ENCODE results near the gene CCDC63.
"Not testable (repeated sequence)": the region's sequence is repeated elsewhere in the genome, so short reads cannot be mapped to it uniquely, and the experiment has no call there.

CCDC63 gene

DNA sequence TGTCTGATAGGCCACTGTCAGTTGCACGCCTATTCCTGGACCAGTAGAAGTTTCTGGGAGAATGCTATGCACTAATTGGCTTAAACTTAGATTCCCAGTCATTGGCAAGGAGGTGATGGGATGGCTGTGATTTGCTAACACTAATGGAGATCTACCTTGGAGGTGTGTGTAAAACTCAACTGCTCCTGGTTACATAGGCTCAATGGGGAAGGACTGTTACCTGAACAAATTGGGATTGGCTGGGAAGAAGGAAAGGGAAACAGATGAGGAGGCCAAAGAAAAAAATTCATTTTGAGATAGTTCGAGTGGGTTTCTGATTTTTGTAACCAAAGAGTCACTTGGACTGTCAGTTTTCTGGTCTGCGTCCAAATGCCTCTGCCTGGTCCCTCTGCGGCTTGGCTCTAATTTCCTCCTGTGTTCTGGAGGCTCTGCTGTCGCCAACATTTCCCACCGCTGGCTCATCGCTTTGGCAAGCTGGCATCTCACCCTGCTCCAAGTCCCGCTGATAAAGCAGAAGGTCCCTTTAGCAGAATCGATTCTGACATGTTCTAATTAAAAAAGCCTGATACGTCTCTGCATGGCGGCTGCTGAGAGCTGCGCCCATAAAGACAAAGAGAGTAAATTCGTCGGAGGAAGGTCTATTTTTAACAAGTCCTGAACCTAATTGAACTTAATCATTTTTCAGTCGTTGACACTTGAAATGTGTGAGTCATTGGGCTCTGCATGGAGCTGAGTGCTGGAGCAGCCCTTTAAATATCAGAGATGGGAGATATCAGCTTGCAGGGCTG, 2.0 kb upstream of the CCDC63 start:
- no peak for DNase-seq (ENCODE audit: low read depth)

DNA sequence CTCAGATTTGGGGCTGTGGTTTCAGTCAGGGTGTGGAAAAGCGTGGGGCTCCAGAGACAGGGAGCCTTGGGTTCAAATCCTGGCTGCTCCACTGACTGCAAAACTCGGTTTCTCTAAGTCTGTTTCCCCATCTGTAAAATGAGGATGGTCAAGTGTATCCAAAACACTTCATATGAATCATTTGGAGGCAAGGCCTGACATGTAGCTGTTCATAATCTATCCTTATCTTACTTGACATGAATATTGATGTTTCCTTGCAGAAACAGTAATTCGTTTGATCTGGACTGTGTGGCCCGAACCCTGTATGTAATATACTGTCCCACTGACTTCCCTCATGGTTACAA, 1.5 kb upstream of the CCDC63 start:
- no peak for DNase-seq (ENCODE audit: low read depth)

DNA sequence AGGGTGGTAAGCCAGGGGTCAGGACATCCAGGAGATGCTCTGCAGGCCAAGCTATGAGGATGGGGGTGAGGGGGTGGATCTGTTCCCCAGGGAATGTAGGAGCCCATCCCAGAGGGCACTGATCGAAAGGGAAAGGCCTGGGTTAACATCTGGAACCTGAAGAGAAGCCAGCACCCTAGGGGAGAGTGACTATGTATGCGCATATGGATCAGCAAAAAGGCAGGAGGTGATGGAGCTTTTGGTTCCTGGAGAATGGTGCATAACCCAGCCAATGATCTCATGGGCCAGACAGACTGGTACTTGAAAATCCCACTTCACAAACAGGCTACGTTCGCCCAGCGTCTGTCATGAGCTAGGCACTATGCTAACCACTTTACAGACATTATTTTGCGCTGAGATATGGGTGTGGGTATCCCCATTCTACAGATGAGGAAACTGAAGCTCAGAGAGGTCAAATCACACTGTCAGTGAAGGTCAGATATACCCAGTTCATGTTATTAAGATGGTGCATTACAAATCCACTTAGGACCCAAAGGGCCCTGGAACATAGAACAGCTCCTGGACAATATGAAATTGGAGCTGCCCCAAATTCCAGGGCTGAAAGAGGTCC, 1.6 kb downstream of the CCDC63 start:
- DNase-seq (ENCODE audit: low read depth), result no peak

DNA sequence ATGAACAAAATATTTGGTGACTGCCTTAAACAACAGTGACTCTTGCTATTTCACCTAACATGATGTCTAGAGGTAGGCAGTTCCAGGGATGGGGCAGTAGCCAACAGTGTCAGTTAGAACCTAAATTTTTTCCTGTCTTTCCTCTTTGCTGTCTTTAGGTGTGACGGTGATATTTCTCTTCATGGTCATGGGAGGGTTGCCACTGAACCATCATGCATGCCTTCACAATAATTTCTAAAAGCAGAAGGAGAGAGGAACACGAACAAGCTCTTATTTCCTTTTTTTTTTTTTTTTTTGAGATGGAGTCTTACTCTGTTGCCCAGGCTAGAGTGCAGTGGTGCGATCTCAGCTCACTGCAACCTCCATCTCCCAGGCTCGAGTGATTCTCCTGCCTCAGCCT, 2.4 kb downstream of the CCDC63 start:
- DNase-seq (ENCODE audit: low read depth), result no peak

DNA sequence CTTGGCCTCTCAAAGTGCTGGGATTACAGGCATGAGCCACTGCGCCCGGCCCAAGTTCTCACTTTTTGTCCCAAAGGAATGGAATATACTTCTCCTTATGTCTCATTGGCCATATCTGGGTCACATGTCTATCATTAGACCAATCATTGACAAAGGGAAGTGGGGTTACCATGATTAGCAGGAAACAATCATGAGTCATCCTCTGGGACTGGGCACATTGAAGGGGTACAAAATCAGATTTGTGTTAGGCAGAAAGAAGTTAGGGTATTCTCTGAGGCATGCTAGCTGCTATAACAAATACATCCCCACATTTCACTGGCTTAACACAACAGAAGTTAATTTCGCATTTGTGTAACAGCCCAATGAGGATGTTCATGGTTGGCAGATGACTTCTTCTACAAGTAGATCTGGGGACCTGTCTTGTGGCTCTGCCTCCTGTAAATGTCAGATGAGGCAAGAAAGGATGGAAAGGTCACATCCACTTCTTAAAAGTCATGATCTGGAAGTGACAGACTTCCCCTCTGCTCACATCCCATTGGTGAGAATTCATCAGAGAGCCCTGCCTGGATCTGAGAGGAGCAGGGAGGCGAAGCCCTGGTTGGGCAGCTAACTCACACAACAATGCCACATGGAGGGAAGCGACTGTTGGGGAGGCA, 3.1 kb downstream of the CCDC63 start:
- no peak for DNase-seq (ENCODE audit: low read depth)

DNA sequence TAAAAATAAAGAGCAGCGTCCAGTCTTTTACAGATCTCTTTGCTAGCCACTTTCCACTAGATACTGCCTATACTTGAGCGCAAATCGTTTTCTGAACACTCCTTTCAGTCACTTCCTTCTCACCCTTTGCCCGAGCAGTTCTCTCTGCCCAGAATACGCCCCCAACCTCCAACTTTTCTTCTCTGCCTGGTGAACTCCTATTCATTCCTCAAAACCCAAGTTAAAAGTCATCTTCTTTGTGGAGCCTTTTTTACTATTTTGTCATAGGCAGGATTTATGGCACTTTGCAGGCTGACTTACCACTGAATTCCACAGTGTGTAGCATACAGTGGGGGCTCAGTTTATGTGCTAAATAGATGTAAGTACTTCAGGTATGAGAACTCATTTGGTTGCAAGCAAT, 4.0 kb downstream of the CCDC63 start:
- no peak for DNase-seq (ENCODE audit: low read depth)

DNA sequence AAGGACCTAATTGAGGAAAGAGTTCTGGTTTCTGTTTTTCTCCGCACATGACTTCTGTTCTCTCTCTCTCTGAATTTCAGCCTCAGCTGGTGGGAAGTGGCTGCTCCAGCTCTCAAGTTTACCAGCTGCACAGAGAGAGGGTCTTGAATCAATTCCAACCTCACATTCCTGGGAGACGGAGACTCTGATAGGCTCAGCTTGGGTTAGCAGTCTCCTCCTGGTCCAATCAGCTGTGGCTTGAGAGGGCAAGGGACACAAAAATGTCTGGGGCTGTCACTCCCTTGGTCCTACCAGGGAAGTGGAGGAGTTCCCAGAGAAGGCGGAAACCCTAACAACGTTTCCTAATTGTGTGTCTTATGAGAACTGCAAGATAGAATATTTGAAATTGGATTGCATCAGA, 7.0 kb downstream of the CCDC63 start:
- no peak for DNase-seq (ENCODE audit: low read depth)

DNA sequence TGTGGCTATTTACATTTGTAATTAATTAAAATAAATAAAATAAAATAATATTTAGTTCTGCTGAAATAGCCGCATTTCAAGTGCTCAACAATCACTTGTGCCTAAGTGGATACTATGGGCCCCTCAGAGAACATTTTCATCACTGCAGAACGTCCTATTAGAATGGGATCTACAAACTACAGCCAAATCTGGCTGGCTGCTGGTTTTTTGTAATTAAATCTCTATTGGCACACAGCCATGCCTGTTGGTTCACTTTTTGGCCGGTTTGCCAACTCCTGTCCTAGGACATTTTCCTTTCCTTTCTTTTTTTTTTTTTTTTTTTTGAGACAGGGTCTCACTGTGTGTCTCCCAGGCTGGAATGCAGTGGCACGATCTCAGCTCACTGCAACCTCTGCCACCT, 9.8 kb downstream of the CCDC63 start:
- no peak for DNase-seq (ENCODE audit: low read depth)

DNA sequence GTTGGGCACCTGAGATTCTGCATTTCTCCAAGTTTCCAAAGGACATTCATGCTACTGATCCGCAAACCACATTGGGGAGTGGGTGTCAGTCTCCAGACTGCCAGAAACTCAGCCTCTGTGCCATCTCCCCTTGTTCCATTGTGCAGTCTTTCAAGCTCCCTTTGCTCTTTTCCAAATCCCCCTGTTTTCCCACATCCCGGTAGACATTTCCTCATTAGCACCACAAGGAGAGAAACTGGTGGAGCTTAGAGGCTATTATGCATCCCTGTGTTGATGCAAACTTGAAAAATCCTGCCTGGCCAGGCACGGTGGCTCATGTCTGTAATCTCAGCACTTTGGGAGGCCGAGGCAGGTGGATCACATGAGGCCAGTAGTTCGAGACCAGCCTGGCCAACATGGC, 10.7 kb downstream of the CCDC63 start:
- DNase-seq (ENCODE audit: low read depth), result no peak

DNA sequence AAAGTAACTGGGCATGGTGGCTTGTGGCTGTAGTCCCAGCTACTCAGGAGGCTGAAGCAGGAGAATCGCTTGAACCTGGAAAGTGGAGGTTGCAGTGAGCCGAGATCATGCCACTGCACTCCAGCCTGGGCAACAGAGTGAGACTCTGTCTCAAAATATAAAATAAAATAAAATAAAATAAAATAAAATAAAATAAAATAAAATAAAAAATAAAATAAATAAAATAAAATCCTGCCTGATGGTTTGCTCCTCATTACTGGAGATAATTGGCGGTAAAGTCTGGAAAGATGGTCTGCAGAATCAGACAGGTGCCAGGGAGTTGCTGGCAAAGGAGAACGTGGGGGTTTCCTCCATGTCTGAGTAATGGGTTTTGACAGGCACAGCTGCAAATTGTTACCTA, 11.2 kb downstream of the CCDC63 start:
- DNase-seq (ENCODE audit: low read depth), result not testable (repeated sequence)

DNA sequence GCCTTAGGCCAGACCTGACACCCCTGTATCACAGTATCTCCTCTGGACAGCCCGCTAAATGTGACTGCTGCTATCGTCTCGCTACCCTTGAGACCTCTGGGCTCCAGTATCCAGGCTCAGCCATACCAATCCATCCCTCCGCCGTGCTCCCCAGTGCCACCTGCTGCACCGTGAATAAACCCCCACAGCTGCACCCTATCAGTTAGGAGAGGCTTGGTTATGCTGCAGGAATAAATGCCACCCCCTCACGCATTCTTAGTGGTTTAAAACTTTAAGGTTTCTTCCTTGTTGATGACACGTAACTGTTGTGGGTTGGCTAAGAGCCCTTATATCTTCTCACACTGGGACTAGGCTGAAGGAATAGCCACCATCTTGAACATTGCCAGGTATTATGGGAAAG, 12.1 kb downstream of the CCDC63 start:
- no peak for DNase-seq (ENCODE audit: low read depth)

DNA sequence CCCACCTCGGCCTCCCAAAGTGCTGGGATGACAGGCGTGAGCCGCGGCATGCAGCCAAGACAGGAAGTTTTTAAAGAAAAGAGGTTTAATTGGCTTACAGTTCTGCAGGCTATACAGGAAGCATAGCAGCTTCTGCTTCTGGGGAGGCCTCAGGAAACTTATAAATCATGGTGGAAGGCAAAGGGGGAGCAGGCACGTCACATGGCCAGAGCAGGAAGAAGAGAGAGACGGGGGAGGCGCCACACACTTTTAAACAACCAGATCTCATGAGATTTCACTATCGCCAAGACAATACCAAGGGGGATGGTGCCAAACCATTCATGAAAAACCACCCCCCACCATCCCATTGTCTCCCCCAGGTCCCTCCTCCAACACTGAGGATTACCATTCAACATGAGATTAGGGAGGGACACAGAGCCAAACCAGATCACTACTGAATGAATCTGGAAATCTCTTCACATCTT, 14.1 kb downstream of the CCDC63 start:
- no peak for DNase-seq (ENCODE audit: low read depth)

DNA sequence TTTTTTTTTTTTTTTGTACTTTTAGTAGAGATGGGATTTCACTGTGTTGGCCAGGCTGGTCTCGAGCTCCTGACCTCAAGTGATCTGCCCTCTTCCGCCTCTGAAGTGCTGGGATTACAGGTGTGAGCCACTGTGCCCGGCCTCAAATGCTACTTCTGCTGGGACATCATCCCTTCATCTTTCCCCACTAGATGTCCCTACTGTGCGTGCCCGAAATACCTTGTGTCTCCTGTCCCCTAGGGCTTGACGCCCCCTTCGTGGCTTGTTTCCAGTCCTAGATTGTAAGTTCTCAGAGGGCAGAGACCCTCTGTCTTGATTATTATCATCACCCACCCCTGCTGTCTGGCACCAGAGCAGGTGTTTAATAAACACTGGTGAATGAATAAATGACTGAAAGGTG, 14.9 kb downstream of the CCDC63 start:
- DNase-seq (ENCODE audit: low read depth), result no peak

DNA sequence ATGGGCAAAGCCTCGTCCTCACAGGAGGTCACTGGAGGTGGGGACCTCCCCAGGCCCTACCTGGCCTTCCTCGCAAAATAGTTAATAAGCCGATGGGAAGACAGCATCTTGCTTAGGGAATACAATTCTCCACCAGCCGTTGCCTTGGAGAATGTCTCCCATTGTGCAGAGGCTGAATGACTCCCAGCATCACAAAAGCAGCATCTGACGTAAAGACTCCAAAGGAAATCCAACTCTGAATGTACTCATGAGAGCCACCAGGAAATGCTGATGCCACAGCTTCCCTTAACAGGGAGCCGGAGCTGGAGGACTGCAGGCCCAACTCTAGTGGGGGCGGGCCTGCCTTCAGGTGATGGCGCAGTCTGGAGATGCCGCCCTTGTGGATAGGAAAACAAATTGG, 15.5 kb downstream of the CCDC63 start:
- DNase-seq (ENCODE audit: low read depth), result no peak

DNA sequence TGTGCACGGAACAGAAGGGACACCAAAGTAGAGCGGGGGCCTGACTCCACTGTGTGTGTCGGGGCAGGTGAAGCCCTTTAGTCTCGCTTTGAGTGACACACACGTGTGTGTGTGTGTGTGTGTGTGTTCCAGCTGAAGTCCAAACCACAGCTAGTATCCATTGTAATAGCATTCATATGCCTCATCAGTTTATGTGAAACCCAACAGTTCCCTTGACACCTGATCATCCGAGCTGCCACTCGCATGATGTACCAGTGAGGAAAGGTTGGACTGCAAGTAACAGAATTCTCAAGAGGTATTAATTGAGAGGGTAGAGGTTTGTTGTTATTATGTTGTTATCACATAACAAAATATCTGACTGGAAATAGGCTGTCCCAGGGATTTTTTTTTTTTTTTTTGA, 16.4 kb downstream of the CCDC63 start:
- no peak for DNase-seq (ENCODE audit: low read depth)

DNA sequence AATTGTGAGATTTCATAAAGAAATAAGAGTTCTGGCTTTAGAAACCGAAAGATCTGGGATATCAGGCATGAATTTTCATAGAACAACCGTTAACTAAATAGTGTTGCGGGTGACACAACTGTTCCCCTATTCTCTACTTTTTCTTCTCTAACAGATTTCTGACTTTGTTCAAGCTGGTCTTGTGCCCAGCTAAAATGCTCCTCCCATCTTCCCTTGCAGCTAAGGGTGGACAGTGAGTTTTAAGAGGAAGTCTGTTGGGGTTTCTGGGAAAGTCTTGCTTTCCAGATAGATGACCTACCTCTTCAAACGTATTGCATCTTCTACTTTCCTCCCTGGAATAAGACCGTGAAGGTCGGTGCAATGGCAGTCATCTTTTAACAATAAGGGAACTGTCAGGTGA, 18.7 kb downstream of the CCDC63 start:
- no peak for DNase-seq (ENCODE audit: low read depth)

DNA sequence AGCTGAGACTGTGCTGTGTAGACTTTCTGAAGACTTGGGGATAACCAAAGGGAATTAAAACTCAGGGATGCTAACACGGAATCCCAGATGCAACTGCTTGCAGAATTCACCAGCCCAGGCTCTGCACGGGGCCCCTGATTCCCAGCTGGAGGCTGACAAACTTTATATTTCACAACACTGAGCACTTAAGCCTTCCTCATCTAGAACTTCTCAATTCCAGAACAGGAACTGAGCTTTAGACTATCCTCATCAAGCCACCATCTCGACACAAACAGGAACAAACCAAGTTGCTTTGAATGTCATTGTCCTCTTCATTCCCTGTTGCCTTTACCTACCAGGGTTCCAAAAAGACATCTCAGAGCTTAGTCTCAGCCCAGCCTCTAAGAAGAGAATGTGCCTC, 22.2 kb downstream of the CCDC63 start:
- no peak for DNase-seq (ENCODE audit: low read depth)

DNA sequence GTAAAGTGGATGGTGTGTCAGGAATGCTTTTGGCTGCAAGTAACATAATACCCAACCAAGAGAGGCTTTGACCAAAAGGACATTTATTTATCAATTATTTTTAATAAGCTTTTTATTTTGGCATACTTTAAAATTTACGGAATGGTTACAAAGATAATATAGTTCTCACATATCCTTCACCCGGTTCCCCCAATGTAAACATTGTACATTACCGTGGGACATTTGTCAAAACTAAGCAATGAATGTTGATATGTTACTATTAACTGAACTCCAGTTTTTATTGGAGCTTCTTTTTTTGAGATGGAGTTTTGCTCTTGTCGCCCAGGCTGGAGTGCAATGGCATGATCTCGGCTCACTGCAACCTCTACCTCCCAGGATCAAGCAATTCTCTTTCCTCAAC, 23.0 kb downstream of the CCDC63 start:
- DNase-seq (ENCODE audit: low read depth), result no peak

DNA sequence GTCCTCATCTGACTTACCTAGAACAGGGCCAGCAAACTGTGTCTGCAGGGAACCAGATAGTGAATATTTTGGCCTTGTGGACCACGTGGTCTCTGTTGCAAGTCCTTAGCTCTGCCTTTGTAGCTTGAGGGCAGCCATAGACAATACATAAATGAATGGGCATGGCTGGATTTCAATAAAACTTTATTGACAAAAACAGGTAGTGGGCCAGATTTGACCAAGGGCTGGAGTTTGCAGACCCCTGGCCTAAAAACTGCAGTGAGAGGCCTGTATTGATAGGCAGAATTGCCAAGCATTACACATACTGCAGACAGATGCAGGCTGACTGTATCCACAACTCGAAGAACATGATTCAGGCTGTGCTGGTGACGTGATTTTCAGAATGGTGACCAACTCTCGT, 25.3 kb downstream of the CCDC63 start:
- DNase-seq (ENCODE audit: low read depth), result no peak

DNA sequence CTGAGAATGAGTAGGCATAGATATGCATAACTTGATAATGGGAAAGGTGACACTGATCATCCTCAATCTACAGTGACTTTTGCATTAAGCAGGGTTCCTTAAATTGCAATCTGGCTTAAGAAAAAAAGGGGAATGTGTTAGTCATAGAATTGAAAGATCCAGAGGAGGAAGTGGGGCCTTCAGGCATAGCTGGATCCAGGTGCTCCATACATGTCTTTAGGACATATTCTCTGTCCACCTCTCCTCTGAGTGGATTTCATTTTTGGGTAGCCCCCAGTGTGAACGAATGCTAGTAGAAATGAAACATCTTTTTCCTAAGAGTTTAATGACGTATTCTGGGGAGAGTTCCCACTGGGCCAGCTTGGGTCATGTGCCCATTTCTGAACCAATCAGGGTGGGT, 27.6 kb downstream of the CCDC63 start:
- no peak for DNase-seq (ENCODE audit: low read depth)

DNA sequence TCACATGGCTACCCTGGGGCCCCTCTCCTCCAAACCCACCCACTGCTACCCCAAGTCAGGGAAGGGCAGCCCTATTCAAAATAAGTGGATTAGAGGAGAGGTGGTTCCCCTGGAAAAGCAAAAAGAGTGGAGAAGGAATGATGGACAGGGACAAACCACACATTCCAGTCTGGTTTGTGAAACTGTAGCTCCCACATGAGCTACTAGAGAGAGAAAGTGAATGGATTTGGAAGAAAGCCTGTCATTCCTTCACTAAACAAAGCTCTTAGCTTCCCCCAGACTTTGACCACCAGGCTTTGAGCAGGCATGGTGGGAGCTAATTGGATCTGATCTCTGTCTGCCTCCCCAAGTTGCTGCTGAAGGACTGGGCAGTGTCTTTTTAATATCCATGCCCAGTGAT, 28.0 kb downstream of the CCDC63 start:
- DNase-seq (ENCODE audit: low read depth), result no peak

DNA sequence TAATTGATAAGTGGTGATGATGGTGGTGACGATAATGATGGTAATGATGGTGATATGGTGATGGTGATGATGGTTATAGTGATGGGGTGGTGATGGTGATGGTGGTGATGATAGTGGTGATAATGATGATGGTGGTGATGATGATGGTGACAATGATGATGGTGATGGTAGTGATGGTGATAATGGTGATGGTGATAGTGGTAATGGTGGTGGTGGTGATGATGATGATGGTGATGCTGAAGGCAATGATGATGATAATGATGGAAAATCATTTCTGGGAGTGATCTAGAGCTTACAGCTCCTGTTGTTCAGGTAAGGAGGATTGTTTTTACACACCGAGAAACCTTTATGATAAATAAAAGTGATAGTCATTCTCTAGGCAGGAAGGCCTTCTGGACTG, 33.9 kb downstream of the CCDC63 start:
- DNase-seq (ENCODE audit: low read depth), result no peak

DNA sequence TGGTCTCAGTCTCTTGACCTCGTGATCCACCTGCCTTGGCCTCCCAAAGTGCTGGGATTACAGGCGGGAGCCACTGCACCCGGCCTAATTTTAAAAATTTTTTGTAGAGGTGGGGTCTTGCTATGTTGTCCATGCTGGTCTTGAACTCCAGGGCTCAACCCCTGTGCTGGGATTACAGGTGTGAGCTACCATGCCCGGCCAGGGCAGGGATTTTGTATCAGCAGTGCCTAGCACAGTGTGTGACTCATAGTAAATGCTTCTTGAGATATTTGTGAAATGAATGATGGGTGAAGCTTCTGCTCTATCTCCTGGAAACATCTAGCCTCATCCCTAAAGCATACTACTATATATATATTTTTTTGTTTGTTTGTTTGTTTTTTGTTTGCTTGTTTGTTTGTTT, 36.5 kb downstream of the CCDC63 start:
- DNase-seq (ENCODE audit: low read depth), result no peak
